Ovary (tissue), 9 donors: ENCODE measurements around the gene DLX3. TPM values are rescaled to one million over a fixed set of nuclear protein-coding genes. Genes with fewer than 3 reads are reported as not detected.

Experiments used
- DNase-seq, 5 donors: peaks; one replicate each; pipeline ENCODE4 v3.0.0-alpha.2; 2019 to 2020
- H3K27ac ChIP-seq, 2 donors: fragments of 200-600 bp; one replicate each; pipeline versions ENCODE4 v1.5.1 to v1.8.0; 2019 to 2022
- H3K27me3 ChIP-seq: fragments of 200-600 bp; one replicate; pipeline ENCODE4 v1.8.0; 2022
- H3K36me3 ChIP-seq: fragments of 200-600 bp; sonication (generic); one replicate; pipeline ENCODE4 v1.5.1; 2019
- H3K4me1 ChIP-seq: one replicate; pipeline ENCODE4 v1.8.1; 2013; ENCODE audit warnings: mild to moderate bottlenecking, moderate library complexity; ENCODE audit not compliant: insufficient read depth
- H3K4me3 ChIP-seq: fragments of 200-600 bp; sonication (generic); one replicate; pipeline ENCODE4 v1.5.1; 2017
- H3K9me3 ChIP-seq, 2 donors: fragments of 200-600 bp in 1 of 2; sonication (generic) in 1 of 2; one replicate each; pipeline versions ENCODE4 v1.5.1 to v1.8.1; 2013 to 2019; ENCODE audit warnings: mild to moderate bottlenecking in 1 of 2, moderate library complexity in 1 of 2
- CTCF ChIP-seq, 3 donors: fragments of 450-650 bp in 2 of 3; fragments of 200-600 bp in 1 of 3; IDR thresholded peaks; one replicate each; pipeline versions ENCODE4 v1.5.1 to v1.8.0; 2016 to 2022; ENCODE audit warnings: antibody characterized with exemption in 3 of 3, mild to moderate bottlenecking in 1 of 3
- EP300 ChIP-seq: sonication (generic); formaldehyde crosslinking; IDR thresholded peaks from one replicate; pipeline ENCODE4 v1.6.1; 2017; ENCODE audit warnings: antibody characterized with exemption
- POLR2A ChIP-seq: fragments of 450-650 bp; IDR thresholded peaks from one replicate; pipeline ENCODE4 v1.6.1; 2017; ENCODE audit warnings: antibody characterized with exemption, mild to moderate bottlenecking, moderate library complexity
- WGBS, 3 donors: extraction: QIAGEN DNeasy Blood & Tissue Kit in 1 of 3; methylation state at CpG; one replicate each; pipeline versions ENCODE4 v1.1.5 to v1.1.7; 2013 to 2017; 5-methylcytosine and 5-hydroxymethylcytosine counted together
- intact Hi-C, 4 donors: fragments of 100-400 bp; cut with DNase I; formaldehyde crosslinking; loops; one replicate each; pipeline versions ENCODE4 v1.11.0 to v1.15.1; 2022 to 2023
- polyA plus RNA-seq, 2 donors: library from polyadenylated mRNA; stranded (reverse); fragments of 200-250 nt in 1 of 2; fragments of 350-450 nt in 1 of 2; fragmentation: Illumina TruSeq in 1 of 2; extraction: RNeasy Lipid Tissue Mini Kit (QIAGEN cat#74804) in 1 of 2; gene quantifications; one replicate each; pipeline ENCODE4 v1.2.3, GENCODE V29; 2013 to 2014
- total RNA-seq, 7 donors: library from RNA; depleted of rRNA in 2 of 7; stranded (reverse); fragments of >200 nt in 2 of 7; fragmentation: NEBNext Ultra II Directional in 3 of 7; extraction: Animal tissue kit (Norgen Biotek cat#: 25700) in 3 of 7; gene quantifications; one replicate each; pipeline versions ENCODE4 v1.1.0 to v1.2.4, GENCODE V29; 2016 to 2023
- donor health status: DM: no; HTN: no; CAD: no; lungs with moderate emphysema.
- donor health status: DM: no; HTN: no; CAD: no.
- donor health status: Bipolar disorder and iron deficiency.
- donor health status: DM: yes; HTN: yes; CAD: no.
- donor health status: DM: no; HTN: no; CAD: no.
- donor health status: DM: yes; HTN: yes; CAD: no.

Gene DLX3
- total and polyA plus RNA-seq, 9 donors = 0.10 to 1.3 (median 0.28) TPM; not detected in 1

GRCh38 chr17:50026046-50026675 is 31.1 kb upstream of the DLX3 start:
- DNase-seq = no peak
- Histone ChIP-seq H3K27me3 (no peaks in the 10 kb centered on the region), H3K9me3 (no peaks in the 10 kb centered on the region), H3K27ac (no peak overlapping the region), H3K4me1 (peaks cover 8% of the 10 kb centered on the region), H3K36me3 (no peaks in the 10 kb centered on the region), H3K4me3 (no peak overlapping the region)
- no peak for TF ChIP-seq CTCF (IDR thresholded peaks at IDR 0.05)
- TF ChIP-seq POLR2A = no peak
- TF ChIP-seq EP300 = no peak
- 48 to 59% (median 57%) methylated on average over 8 of the region's 8 CpGs for WGBS, 3 donors
- intact Hi-C loops = loop anchor here (2.0 to 10.0 kb wide), 5 partner anchors 61 to 279 kb away; no protein-coding TSS in a partner anchor

GRCh38 chr17:50024808-50025207 is 29.8 kb upstream of the DLX3 start:
- intact Hi-C loops = loop anchor here in 3 of 4 donors (5.0 to 10.0 kb wide), 3 partner anchors 62 to 280 kb away; no protein-coding TSS in a partner anchor
- no peaks in the 10 kb centered on the region for H3K9me3 ChIP-seq
- 38 to 53% (median 39%) methylated on average over 7 of the region's 7 CpGs for WGBS, 3 donors

GRCh38 chr17:50023520-50023919 is 28.5 kb upstream of the DLX3 start:
- DNase-seq = no peak
- no peak overlapping the region for H3K27ac ChIP-seq
- intact Hi-C loops = loop anchor here in 2 of 4 donors (10.0 kb wide), 2 partner anchors 271 to 281 kb away; no protein-coding TSS in a partner anchor
- no peak overlapping the region for H3K4me3 ChIP-seq
- H3K27me3 ChIP-seq = no peaks in the 10 kb centered on the region
- H3K36me3 ChIP-seq = no peaks in the 10 kb centered on the region
- 63 to 66% (median 64%) methylated on average over 8 of the region's 8 CpGs for WGBS, 3 donors
- H3K4me1 ChIP-seq = peaks cover 8% of the 10 kb centered on the region
- H3K9me3 ChIP-seq = no peaks in the 10 kb centered on the region
- TF ChIP-seq CTCF (IDR thresholded peaks at IDR 0.05) (no peak), POLR2A (no peak), EP300 (no peak)

More at GRCh38 chr17:50024808-50025207, 29.8 kb upstream of the DLX3 start:
- H3K4me3 ChIP-seq = no peak overlapping the region
- no peaks in the 10 kb centered on the region for H3K36me3 ChIP-seq
- H3K27me3 ChIP-seq = no peaks in the 10 kb centered on the region
- H3K27ac ChIP-seq = no peak overlapping the region
- DNase-seq = no peak
- H3K4me1 ChIP-seq = peaks cover 8% of the 10 kb centered on the region
- TF ChIP-seq POLR2A (no peak), CTCF (IDR thresholded peaks at IDR 0.05) (no peak), EP300 (no peak)

- Histone ChIP-seq H3K4me1 (peaks cover 3% of the 10 kb centered on the region), H3K36me3 (no peaks in the 10 kb centered on the region), H3K27me3 (no peaks in the 10 kb centered on the region), H3K9me3 (no peaks in the 10 kb centered on the region), H3K27ac (no peak overlapping the region), H3K4me3 (no peak overlapping the region)
- no peak for DNase-seq
- intact Hi-C loops = loop anchor here in 2 of 4 donors (10.0 kb wide), 2 partner anchors 272 to 282 kb away; no protein-coding TSS in a partner anchor
- 32 to 46% (median 39%) methylated on average over 6 of the region's 6 CpGs for WGBS, 3 donors
- TF ChIP-seq CTCF (IDR thresholded peaks at IDR 0.05) = no peak
- no peak for TF ChIP-seq EP300
- TF ChIP-seq POLR2A = no peak
Observed at GRCh38 chr17:50022463-50023130, 27.6 kb upstream of the DLX3 start.
